ENCODE data around the gene TGM1.

TGM1 gene

DNA sequence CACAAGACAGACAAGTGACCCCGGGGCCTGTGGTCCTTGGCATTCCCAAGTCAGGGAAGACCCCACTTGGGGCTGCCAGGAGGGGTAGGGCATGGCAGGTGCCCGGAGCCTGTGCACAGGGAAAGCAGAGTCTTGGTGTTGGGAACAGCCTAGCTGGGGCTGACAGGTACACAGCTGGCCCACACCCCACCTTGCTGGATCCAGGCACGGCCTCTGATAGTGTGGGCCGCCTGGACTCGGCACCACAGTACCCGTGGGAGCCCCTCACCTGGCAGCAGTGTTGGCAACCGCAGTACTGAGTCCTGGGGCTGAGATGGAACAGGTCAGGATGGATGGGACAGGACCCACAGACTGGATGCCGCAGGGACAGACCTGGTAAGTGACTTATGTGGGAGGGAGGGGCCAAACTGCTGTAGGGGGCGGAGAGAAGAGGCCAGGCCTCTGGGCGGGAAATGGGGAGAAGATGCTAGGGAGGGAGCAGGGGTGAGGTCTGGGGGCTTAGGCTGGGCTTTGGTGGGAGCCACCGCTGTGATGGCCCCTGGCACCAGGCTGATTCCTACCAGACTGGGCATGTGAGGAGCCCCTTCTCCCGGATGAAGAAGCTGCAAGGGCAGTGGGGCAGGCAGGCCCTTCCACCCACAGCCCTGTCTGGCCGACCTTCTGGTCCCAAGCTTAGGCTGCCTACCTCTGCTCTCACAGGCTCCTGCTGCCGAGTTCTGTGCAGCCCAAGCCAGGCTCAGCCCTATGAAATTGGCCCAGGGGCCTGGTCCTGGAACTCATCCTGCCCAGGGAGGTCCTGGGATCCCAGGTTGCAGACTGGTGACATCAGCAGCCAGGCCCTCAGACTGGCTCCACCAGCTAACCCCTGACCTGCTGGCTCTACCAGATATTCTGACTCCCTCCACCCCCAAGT lies at the start of gene TGM1:
TGM1 (minus strand) TSS at position 357 of the 913 bp plus-strand sequence. CDS start 825 bp downstream, outside the sequence.
- DNase-seq: no peak

DNA sequence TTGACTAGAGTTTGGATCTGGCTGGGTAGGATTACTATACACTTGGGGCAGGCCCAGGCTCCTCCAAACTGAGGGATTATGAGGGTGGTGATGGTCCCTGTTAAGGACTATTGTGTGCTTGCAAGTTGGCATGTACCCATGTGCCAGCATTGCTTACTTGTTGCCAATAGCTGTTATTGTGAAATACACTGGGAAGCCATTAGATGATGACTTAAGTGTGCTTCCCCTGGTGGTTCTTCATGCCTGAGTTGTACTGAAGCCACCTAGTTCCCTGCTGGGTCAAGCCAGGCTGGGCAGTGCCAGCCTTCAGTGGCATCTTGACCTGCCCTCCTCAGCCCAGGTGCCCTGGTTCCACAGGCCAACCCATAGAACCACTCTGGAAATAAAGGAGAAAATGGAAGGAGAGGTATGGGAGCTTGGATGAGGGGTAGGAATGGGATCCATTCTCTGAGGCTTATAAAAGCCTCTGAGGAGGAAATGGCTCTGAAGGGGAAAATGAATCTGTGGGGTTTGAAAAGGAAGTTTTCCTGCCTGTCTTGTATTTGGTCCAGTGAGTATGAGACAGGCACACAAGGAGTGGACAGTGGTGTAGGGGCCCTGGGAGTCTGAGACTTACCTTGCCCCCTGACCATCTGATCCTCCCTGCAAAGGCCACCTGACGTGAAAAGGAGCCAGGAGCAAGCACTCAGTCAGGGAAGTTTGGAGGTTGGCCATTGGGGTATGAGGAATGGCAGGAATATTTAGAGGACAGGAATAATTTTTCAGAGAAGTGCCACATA lies 49.0 kb upstream of the TGM1 start:
- DNase-seq: no peak

DNA sequence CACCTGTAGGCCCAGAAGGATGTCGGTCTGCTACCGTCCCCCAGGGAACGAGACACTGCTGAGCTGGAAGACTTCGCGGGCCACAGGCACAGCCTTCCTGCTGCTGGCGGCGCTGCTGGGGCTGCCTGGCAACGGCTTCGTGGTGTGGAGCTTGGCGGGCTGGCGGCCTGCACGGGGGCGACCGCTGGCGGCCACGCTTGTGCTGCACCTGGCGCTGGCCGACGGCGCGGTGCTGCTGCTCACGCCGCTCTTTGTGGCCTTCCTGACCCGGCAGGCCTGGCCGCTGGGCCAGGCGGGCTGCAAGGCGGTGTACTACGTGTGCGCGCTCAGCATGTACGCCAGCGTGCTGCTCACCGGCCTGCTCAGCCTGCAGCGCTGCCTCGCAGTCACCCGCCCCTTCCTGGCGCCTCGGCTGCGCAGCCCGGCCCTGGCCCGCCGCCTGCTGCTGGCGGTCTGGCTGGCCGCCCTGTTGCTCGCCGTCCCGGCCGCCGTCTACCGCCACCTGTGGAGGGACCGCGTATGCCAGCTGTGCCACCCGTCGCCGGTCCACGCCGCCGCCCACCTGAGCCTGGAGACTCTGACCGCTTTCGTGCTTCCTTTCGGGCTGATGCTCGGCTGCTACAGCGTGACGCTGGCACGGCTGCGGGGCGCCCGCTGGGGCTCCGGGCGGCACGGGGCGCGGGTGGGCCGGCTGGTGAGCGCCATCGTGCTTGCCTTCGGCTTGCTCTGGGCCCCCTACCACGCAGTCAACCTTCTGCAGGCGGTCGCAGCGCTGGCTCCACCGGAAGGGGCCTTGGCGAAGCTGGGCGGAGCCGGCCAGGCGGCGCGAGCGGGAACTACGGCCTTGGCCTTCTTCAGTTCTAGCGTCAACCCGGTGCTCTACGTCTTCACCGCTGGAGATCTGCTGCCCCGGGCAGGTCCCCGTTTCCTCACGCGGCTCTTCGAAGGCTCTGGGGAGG lies 47.9 kb upstream of the TGM1 start, which contains the start of gene LTB4R:
LTB4R (plus strand) TSS at position 857 of the 959 bp plus-strand sequence. CDS start 4,150 bp downstream, outside the sequence.
- no peak for DNase-seq

DNA sequence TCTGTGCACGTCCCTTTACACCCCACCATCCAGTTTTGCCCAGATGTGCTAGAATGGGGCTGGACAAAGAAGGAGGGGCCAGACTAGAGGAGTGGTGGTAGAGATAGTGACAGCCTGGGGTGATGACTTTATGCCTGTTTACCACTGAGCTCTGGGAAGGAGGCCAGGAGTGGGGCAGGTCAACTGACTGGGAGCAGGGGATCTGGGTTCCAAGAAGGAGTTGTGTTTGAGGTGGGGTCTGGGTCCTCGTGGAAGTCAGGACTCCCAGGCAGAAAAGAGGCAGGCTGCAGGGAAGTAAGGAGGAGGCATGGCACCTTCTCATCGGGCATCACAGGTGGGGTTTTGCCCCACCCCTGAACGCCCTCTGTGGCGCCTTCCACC lies 47.3 kb upstream of the TGM1 start:
- DNase-seq: no peak

DNA sequence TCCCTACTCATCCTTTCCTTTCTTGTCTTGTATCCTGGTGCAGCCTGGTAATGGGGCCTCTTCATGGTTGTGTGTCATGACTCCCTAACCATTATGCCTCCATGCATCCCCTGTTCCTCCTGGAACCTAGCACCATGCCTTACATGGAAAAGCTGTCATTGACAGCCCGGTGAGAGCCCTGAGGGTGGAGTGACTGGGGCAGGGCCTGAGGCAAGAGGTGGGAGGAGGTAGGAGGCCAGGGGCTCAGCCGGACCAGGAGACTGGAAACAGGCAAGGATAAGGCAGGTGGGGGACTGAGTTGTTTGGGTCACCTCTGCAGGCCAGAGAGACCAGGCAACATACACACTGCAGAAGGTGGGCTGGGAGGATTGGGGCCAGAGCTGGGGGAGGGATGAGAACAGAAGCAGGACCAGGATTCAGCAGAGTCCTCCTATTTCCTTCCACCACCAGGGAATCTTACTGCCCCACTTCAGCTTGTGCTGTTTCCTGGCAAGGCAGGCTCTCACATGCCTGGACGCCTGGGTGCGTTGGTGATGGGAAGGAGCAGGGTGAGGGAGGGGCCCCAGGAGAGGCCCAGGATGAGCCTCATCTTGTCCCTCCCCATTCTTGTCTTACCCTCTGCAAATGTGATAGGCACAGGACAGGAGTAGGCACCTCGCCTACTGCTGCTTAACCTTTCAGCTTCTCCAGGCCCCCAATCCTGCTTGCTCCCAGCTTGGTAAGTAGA lies 46.7 kb upstream of the TGM1 start, which contains the start of gene LTB4R2:
LTB4R2 (plus strand) TSS at position 603 of the 727 bp plus-strand sequence. CDS start 525 bp downstream, outside the sequence.
- no peak for DNase-seq

DNA sequence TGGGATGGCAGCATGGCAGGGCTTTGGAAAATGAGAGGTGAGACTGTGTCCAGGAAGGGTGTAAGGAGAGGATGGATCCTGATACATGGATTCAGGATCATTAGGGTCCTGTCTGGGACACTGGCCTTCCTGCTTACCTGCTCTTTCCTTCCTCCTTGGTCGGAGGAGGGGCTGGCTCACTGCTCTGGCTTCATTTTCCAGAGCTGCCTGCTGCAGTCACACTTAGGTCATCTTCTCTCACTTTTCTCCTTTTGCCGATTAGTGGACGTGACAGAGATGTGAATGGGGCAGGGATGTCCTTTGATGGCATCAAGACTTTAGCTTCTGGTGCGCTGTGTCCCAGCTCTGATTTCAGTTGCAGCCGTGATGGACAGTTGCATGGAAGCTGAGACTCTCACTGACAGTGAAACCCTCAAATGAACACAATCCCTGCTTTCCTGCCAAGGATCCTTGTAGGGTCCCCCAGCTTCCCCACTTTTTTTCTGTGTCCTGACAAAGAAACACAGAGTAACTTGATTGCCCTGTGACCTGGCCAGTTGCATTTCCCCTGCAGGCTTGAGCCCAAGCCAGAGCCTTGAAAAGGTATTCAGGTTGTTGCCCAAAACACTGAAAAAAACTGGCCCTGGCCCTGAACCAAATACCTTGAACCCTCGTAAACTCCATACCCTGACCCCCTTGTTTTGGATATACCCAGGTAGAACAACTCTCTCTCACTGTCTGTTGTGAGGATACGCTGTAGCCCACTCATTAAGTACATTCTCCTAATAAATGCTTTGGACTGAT lies 45.6 kb upstream of the TGM1 start:
- no peak for DNase-seq

DNA sequence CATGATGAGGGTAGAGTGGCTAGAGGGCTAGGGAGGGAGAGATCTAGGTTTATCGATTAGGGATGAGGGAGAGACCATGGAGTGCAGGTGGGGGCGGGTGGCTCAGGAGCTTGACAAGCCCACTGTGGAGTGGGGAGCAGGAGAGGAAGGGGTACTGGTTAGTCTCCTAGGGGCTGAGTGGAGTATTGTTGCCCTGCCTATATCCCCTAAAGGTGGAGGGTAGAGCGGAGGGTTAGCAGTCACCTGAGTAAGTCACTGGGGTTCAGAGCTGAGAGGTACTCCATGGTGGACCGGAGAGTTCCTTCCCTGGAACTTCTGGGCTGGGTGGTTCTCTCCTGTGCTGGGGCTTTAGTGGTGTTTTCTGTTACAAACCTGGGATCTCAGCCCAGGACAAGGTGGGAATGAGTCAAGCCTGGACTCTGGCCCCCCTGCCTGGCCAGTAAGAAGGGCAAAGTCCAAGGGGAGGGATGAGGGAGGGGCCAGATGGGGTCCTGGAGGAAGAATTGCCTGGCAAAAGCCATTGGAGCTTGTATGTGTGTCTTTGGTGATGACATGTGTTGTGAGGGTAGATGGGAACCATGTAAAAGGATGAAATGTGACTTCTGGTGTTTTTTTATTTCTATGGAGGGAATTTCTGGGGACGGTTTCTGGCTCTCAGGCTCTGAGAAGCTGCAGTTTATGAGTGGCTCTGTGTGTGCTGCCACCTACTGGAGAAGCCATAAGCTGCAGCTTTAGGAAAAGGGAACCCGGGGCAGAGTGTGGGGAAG lies 44.8 kb upstream of the TGM1 start, which contains the start of gene CIDEB:
CIDEB (minus strand) TSS at position 403 of the 767 bp plus-strand sequence; CDS start at position 284, 119 bp downstream.
- DNase-seq: no peak

DNA sequence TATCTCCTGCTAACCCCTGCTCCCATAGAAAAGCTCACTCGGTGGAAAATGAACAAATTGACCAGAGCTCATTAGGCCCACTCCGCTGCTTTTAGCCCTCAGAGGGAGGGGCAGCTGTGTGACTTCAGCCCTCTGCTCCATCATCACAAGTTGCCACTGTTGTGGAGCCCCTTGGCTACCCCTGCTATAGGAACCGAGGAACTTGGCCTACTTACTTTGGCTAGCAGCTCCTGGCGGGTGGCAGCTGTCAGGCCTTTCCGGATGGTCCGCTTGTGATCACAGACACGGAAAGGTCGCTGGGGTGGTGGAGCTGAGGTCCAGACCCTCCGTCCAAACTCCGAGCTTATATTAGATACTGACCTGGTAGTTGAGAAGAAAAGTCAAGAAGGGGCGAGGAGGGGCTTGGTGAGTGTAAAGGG lies 44.2 kb upstream of the TGM1 start:
- DNase-seq: no peak

DNA sequence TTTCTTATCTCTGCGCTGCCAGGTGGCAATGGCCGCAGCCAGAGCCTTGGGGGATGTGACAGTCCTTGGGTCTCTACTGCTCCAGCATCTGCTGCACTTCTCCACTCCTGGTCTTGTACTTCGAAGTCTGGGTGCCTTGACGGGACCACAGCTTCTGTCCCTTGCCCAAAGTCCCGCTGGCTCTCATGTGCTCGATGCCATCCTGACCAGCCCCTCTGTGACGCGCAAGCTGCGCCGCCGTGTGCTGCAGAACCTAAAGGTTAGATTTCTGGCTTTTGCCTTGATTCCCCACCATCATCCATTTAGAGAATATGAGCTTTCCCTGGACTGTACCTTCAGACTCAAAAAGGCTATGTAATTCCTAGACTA lies 41.0 kb upstream of the TGM1 start:
- DNase-seq: no peak

DNA sequence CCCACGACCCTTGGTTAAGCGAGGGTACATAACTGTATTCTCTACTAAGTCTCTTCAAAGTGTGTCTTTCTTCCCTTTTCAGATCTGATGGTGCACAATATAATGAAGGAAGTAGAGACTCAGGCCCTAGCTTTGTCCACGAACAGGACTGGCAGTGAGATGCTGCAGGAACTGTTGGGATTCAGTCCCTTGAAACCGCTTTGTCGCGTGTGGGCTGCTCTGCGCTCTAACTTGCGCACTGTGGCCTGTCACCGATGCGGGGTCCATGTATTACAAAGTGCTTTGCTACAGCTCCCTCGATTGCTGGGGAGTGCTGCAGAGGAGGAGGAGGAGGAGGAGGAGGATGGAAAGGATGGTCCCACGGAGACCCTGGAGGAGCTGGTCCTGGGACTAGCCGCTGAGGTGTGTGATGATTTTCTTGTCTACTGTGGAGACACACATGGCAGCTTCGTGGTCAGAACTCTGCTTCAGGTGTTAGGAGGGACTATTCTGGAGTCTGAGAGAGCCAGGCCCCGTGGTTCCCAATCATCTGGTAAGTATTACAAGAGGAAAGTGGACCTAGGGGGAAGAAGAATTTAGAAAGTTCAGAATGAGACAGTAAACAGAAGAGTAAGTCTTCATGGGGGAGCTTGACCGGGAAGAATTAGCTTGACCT lies 37.5 kb upstream of the TGM1 start:
- DNase-seq: no peak

DNA sequence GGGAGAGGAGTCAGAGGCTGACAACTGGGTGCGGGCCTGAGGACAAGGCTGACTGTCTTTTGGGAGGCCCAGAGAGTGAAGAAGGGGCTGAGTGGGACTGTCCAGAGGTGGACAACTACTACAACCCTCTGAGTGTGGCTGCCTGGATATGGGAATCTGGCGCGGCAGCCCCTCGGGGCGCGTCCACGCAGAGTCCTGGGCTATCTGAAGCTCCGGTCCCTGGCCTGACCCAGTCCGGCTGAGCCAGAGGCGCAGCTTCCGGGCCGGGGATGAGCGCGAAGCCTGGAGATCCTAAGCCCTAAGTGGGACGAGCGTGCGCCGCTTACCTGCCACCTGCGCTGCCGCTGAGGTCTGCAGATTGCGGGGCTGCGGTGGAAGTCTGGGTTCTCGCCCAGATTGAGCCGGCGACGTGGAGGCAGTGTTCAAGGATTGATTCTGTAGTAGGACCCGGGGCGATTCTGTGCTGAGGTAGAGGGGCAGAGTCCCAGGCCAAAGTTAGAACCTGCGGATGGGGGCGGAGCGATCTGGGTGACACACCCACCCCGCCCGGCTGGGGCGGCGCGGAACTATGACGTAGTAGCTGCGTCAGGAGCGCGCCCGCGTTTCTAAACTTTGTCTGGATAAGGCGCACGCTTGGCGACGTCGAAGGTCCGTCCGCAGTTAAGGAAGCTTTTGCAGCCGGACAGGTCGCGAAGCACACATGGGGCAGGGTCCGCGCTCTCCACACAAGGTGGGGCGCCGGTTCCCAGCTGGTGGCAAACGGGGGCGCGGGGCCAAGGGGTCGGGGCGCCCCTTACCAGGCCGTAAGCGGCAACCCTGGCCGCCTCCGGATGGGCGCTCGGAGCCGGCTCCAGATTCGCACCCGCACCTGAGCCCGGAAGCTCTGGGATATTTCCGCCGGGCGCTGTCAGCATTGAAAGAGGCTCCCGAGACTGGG lies 36.5 kb upstream of the TGM1 start, which contains the start of the genes DHRS1 and NOP9:
DHRS1 (minus strand) TSS at position 526 of the 937 bp plus-strand sequence. CDS start 674 bp downstream, outside the sequence.
NOP9 (plus strand) TSS at position 596 of the 937 bp plus-strand sequence; CDS start at position 701, 105 bp downstream.
- peak; percentile 79 for DNase-seq

DNA sequence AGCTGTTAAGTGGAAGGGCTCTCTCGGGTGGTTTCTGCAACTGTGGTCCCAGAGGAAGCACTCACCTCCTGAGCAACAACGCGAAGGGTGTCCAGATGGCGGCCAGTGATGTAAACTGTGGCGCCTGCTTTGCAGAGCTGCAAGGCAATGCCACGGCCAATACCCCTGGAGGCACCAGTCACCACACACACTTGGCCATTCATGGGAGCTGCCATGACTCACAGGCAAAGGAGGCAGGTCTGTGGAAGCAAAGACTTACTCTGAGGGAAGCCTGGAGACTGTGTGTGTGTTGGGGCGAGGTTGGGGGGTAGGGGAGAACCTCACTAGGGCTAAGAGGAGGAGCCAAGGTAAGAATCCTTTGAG lies 35.9 kb upstream of the TGM1 start:
- no peak for DNase-seq

DNA sequence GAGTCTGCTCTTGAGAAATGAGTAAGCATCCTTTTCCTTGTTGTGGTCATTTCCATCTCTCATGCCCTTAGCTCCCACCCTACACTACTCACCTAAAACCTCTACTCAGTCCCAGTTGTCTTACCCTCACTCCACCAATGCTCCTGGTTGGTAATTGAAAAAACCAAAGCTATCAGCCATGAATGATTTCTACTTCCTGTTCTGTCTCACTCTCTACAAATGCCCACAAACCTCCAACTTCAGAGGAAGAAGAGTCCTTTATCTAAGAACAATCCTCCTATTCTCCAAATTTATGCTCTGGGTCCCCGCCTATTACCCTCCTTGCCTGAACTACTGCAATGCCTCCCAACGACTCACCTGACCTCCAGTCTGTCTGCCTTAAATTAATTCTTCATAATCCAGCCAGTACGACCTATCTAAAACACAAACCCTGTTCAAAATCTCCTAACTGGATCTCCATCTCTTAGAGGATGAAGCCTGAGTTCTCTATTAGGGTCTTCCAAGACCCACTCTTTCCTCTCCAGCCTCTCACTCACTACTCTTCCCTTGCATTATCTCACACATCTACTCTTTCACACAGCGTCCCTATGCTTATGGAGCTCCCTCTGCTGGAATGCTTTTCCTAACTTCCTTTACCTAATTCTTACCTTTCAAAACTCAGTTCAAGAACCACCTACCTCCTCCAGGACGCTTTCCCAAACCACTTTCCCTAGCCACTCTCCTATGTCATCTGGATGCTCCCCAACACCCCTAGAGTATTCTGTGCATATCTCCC lies 34.4 kb upstream of the TGM1 start:
- peak; percentile 8 for DNase-seq

DNA sequence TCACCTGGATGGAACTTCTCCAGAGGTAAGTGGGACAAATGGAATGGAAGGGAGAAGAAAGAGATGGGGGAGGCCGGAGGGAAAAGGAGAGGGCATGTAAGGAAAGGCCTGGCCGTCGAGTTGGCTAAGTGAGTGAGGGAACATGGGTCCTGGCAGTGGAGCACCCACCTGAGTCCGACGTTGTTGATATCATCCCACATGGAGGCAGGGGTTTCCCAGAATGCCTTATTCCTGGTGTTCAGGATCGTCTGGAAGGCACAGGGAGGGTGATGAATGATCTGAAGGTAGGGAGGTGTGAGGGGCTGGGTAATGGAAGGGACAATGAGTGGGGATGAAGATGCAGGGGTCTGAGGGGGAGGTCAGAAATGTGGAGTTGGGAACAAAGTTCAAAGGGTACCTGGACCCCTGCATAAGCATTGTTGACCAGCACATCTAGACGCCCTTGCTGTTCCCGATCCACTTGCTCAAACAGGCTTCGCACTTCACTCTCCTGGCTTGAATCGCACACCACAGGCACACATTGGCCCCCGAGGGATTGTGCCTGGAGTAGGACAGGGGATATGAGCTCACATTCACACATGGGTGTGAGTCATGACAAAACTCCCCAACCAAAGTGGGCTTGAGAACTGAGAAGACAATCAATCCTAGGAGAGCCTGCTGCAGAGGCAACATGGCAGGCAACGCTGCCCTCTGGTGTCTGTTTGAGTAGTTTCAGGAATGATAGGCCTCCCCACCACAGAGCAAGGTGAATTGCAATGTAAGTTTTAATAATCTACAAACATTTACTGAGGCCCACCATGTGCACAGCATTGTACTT lies 33.6 kb upstream of the TGM1 start:
- peak; percentile 56 for DNase-seq

DNA sequence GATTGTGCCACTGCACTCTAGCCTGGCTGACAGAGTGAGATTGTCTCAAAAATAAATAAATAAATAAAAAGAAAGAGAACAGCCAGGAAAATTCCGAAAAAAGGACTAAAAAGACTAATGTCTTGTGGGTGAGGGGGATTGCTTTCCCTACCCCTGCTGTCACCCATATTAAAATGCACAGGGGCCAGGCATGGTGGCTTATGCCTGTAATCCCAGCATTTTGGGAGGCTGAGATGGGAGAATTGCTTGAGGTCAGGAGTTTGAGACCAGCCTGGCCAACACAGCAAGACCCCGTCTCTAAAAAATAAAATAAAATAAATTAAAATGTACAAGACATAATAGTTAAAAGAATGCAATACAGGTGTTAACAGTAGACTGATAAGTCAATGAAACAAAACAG lies 30.5 kb upstream of the TGM1 start:
- no peak for DNase-seq

DNA sequence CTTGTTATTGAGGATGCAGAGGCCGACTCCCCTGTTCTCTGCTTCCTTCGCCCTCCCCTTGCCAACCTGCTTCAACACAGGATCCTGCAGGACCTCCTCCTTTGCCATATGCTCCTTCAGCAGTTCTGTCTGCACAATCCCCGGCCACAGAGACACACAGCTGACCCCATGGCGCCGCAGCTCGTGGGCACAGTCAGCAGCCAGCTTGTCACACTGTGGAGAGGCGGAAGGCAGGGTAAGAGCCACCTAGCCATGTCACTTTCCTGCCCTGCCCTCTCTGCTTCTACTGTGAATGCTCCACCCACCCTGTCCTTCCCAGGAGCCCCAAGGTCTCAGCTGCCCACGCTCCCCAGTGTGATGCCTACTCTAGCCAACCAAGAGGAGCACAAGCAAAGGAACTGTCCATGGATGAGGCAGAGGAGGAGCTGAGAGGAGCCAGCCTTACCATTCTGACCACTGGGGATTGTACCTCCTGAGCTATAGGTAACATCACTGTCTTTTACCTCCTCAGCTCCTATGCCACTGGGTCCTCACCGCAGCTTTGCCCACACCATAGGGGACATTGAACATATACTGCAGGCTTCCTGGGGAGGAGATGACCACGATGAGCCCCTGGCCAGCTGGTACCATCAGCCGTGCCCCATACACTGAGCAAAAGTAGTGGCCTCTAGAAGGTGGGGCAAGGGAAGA lies 29.3 kb upstream of the TGM1 start:
- DNase-seq: no peak
